Esophagus muscularis mucosa (tissue), 4 donors: ENCODE data around the gene APOBEC3C. TPM values are rescaled to one million over a fixed set of nuclear protein-coding genes. Genes with fewer than 3 reads are reported as not detected.
"Not testable (repeated sequence)": the region's sequence is repeated elsewhere in the genome, so short reads cannot be mapped to it uniquely, and the experiment has no call there.

Source experiments
- DNase-seq: peaks from one replicate; pipeline ENCODE4 v3.0.0-alpha.2; 2017; ENCODE audit errors: extremely low spot score
- H3K27ac ChIP-seq, 4 donors: fragments of 200-600 bp; sonication (generic); replicated peaks in 1 of 4; 1 replicate in 3 of 4; 2 replicates in 1 of 4; pipeline ENCODE4 v1.5.1; 2016 to 2019; ENCODE audit warnings: mild to moderate bottlenecking in 1 of 4
- H3K27me3 ChIP-seq, 4 donors: fragments of 200-600 bp; sonication (generic); one replicate each; pipeline versions ENCODE4 v1.5.1 to v1.6.0; 2016 to 2019
- H3K36me3 ChIP-seq, 4 donors: fragments of 200-600 bp; sonication (generic); one replicate each; pipeline ENCODE4 v1.5.1; 2016 to 2019
- H3K4me1 ChIP-seq, 4 donors: fragments of 200-600 bp; sonication (generic); one replicate each; pipeline ENCODE4 v1.5.1; 2016 to 2019
- H3K4me3 ChIP-seq, 4 donors: fragments of 200-600 bp; sonication (generic); 1 replicate in 2 of 4; 2 replicates in 2 of 4; pipeline ENCODE4 v1.5.1; 2016 to 2019; ENCODE audit warnings: mild to moderate bottlenecking in 4 of 4, moderate library complexity in 1 of 4
- H3K9me3 ChIP-seq, 4 donors: fragments of 200-600 bp; sonication (generic); 1 replicate in 3 of 4; 2 replicates in 1 of 4; pipeline ENCODE4 v1.5.1; 2016 to 2019
- EP300 ChIP-seq: sonication (generic); formaldehyde crosslinking; IDR thresholded peaks from one replicate; pipeline ENCODE4 v1.6.1; 2017; ENCODE audit warnings: antibody characterized with exemption
- POLR2A ChIP-seq: fragments of 450-650 bp; IDR thresholded peaks from one replicate; pipeline ENCODE4 v1.6.1; 2017; ENCODE audit warnings: antibody characterized with exemption, moderate library complexity, mild to moderate bottlenecking, low read depth
- POLR2AphosphoS5 ChIP-seq, 2 donors: sonication (generic); formaldehyde crosslinking; IDR thresholded peaks; one replicate each; pipeline ENCODE4 v1.6.1; 2017; ENCODE audit warnings: antibody characterized with exemption in 2 of 2
- WGBS: methylation state at CpG from one replicate; pipeline ENCODE4 v1.1.5; 2018; 5-methylcytosine and 5-hydroxymethylcytosine counted together
- intact Hi-C: fragments of 100-400 bp; cut with DNase I; formaldehyde crosslinking; loops from one replicate; pipeline ENCODE4 v1.15.1; 2023
- total RNA-seq, 4 donors: library from RNA; depleted of rRNA; stranded (reverse); fragments of >200 nt; gene quantifications; one replicate each; pipeline versions ENCODE4 v1.1.0 to v1.2.1, GENCODE V29; 2016
- TF ChIP-seq, protein P1 (sequence below), 3 experiments: fragments of 200-600 bp in 2 of 3; fragments of 450-650 bp in 1 of 3; sonication (generic) in 2 of 3; IDR thresholded peaks; one replicate each; pipeline ENCODE4 v1.5.1; 2017 to 2019; ENCODE audit warnings: antibody characterized with exemption in 3 of 3, mild to moderate bottlenecking in 2 of 3, moderate library complexity in 1 of 3

APOBEC3C gene
- total RNA-seq, 4 donors from 2014 or later: 7.1 to 11.3 (median 8.8) TPM

DNA sequence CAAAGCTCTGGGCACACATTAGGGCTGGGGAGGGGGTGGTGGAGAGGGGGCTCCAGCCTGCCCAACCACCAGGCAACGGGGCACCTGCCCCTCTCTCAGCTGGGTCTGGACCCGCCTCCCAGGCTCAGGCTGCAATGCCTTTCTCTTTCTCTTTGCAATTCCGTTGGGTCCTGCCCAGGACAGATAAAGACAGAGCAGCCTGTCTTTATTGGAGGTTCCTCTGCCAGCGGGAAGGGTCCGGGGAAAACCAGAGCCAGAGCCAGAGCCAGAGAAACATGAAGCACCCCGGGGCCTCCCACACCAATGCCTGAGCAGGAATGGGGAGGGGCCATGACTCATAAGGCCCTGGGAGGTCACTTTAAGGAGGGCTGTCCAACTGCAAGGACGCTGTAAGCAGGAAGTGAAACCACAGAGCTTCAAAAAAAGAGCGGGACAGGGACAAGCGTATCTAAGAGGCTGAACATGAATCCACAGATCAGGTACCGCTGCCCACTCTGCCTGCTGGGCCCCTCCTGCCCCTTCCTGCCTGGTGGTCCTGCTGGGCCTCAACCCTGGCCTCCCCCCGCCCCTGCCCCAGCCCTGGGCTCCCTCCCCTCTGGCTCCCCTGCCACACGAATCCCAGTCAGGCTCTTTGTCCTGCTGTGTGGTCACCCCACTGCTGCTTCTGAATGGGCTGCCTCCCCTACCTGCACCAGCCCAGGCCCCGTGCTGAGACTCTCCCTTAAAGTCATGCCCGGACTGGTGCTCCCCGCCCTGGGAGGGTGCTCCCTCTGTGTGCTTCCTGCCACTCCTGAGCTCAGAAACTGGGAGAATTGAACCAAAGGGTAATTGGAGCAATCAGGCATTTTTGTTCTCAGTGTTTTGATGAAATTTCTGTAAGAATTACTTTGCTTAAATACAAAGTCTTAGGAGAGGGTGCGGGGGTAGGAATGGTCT, 31.8 kb upstream of the APOBEC3C start, which contains the start of gene APOBEC3B:
TSS of gene APOBEC3B (plus strand) at position 356 of the 936 bp plus-strand sequence. CDS start at position 463, 107 bp downstream.
- no peaks in the 10 kb centered on the region for H3K27me3 ChIP-seq
- intact Hi-C loops: loop anchor here (5.0 to 10.0 kb wide), 2 partner anchors 57 to 115 kb away; no protein-coding TSS in a partner anchor
- H3K4me3 ChIP-seq: peak within 1 kb of the TSS in 3 of 4 donors; percentile 51 to 62 (median 58)
- peak within 1 kb of the TSS in 3 of 4 donors; percentile 63 to 73 (median 69) for H3K27ac ChIP-seq
- H3K4me1 ChIP-seq: peaks cover 0 to 22% (median 16%) of the 10 kb centered on the region in 4 donors
- peak in 1 of 2 donors; percentile 69 for TF ChIP-seq POLR2AphosphoS5 (IDR thresholded peaks at IDR 0.05)
- TF ChIP-seq, protein P1, sequence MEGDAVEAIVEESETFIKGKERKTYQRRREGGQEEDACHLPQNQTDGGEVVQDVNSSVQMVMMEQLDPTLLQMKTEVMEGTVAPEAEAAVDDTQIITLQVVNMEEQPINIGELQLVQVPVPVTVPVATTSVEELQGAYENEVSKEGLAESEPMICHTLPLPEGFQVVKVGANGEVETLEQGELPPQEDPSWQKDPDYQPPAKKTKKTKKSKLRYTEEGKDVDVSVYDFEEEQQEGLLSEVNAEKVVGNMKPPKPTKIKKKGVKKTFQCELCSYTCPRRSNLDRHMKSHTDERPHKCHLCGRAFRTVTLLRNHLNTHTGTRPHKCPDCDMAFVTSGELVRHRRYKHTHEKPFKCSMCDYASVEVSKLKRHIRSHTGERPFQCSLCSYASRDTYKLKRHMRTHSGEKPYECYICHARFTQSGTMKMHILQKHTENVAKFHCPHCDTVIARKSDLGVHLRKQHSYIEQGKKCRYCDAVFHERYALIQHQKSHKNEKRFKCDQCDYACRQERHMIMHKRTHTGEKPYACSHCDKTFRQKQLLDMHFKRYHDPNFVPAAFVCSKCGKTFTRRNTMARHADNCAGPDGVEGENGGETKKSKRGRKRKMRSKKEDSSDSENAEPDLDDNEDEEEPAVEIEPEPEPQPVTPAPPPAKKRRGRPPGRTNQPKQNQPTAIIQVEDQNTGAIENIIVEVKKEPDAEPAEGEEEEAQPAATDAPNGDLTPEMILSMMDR (IDR thresholded peaks at IDR 0.05): no peak
- DNase-seq: peak; percentile 94
- no CpG with 5 or more reads among the region's 16 CpGs for WGBS
- H3K9me3 ChIP-seq: no peaks in the 10 kb centered on the region
- no peaks in the 10 kb centered on the region for H3K36me3 ChIP-seq

DNA sequence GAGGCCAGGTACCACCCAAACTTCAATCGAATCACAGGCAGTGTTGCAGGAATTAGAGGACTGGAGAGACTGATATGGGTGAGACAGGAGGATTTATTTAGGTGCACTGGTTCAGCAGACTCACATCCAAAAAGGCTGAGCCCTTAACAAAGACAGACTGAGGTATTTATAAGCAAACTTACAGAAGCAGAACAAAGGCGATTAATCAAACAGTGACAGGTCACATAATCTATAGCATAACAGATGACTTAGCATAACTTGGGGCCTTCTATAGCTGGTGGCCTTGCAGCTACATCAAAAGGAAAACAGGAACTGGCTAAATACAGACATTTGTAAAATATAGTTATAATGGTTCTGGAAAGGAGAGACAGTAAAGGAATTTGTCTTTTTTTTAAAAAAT, 29.8 kb upstream of the APOBEC3C start:
- TF ChIP-seq POLR2AphosphoS5 (IDR thresholded peaks at IDR 0.05) (no peak), EP300 (no peak), POLR2A (no peak)
- Histone ChIP-seq H3K27ac (no peak overlapping the region), H3K9me3 (no peaks in the 10 kb centered on the region), H3K36me3 (no peaks in the 10 kb centered on the region), H3K4me3 (no peak overlapping the region), H3K27me3 (no peaks in the 10 kb centered on the region), H3K4me1 (peaks cover 0 to 22% (median 16%) of the 10 kb centered on the region in 4 donors)
- DNase-seq: no peak
- intact Hi-C loops: loop anchor here (5.0 to 10.0 kb wide), 2 partner anchors 59 to 117 kb away; no protein-coding TSS in a partner anchor
- WGBS: no CpG with 5 or more reads among the region's 2 CpGs

DNA sequence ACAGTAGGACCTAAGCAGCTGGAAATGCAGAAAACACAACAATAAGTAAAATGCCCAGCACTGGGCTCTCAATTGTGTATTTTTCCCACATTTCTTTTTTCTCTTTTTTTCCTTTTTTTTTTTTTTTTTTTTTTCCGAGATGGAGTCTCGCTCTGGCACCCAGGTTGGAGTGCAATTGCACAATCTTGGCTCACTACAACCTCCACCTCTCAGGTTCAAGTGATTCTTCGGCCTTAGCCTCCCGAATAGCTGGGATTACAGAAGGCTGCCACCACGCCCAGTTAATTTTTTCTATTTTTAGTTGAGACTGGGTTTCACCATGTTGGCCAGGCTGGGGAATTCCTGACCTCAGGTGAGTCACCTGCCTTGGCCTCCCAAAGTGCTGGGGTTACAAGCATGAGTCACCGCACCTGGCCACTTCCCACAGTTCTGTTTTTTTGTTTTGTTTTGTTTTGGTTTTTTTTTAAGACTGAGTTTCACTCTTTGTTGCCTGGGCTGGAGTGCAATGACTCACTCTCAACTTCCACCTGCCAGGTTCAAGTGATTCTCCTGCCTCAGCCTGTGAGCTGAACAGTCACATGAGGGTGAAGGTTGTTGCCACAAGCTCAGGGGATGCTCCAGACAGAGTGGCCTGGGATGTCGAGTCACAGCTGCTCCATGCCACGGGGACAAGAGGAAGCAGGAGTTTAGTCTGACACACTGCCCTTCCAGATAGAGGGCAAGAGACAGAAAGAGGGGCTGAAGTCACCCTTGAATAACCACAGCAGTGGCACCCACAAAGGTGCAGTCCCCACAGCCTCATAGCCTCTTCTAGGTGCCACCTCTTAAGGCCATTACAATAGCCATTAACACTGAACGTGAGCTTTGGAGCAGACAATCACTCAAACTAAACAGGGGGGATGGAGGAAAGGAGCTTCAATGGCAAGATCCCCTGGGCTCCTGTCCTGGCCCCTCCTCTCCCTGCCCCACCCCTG, 29.0 kb upstream of the APOBEC3C start:
- not testable (repeated sequence) for H3K9me3 ChIP-seq, H3K27ac ChIP-seq, H3K4me3 ChIP-seq, H3K36me3 ChIP-seq, H3K27me3 ChIP-seq, DNase-seq
- intact Hi-C loops: loop anchor here (5.0 to 10.0 kb wide), 2 partner anchors 60 to 118 kb away; no protein-coding TSS in a partner anchor
- WGBS: no CpG with 5 or more reads among the region's 9 CpGs
- H3K4me1 ChIP-seq: peaks cover 0 to 22% (median 16%) of the 10 kb centered on the region in 4 donors

DNA sequence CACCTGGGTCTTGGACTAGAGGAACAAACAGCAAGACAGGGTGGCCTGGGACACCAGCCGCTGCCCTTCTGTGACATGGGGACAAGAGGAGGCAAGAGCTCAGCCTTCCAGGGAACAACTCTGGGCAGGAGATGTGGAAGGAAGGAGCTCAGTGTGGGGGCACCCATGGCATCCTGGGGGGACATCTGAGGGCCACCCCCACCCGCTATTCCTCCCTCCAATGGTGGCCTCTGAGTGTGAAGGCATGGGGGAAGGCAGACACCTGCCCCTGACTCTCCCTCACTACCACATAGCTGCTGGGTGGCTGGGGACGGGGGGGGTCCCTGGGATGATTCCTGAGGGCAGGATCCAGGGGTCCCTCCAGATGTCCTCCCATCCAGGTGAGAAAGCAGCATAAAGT, 27.4 kb upstream of the APOBEC3C start:
- Histone ChIP-seq H3K27ac (no peak overlapping the region), H3K4me1 (peaks cover 0 to 12% (median 9%) of the 10 kb centered on the region in 4 donors), H3K4me3 (no peak overlapping the region), H3K36me3 (no peaks in the 10 kb centered on the region), H3K27me3 (no peaks in the 10 kb centered on the region), H3K9me3 (no peaks in the 10 kb centered on the region)
- no CpG with 5 or more reads among the region's 3 CpGs for WGBS
- intact Hi-C loops: loop anchor here (10.0 kb wide), 1 partner anchor 62 kb away; no protein-coding TSS in a partner anchor
- TF ChIP-seq, protein P1 (IDR thresholded peaks at IDR 0.05): no peak
- TF ChIP-seq EP300 (no peak), POLR2AphosphoS5 (IDR thresholded peaks at IDR 0.05) (no peak), POLR2A (no peak)
- no peak for DNase-seq

DNA sequence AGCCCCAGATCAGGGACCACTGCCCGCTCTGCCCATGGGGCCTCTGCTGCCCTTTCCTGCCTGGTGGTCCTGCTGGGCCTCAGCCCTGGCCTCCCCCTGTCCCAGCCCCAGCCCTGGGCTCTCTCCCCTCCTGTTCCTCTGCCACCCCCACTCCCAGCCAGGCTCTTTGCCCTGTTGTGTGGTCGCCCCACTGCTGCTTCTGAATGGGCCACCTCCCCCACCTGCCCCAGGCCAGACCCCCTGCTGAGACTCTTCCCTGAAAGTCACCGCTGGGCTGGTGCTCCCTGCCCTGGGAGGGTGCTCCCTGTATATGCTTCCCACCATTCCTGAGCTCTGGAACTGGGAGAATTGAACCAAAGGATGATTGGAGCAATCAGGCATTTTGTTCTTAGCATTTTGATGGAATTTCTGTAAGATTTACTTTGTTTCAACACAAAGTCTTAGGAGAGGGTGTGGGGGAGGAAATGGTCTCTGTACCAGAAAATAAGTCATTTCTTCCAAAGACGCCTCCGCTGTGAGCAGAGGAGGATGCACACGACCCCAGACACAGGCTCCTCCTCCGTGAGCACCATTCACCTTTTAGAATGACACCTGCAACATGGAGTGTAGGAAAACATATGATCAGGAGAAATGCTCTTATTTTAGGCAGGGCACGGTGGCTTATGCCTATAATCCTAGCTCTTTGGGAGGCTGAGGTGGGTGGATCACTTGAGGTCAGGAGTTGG, 26.7 kb upstream of the APOBEC3C start:
- DNase-seq: no peak
- TF ChIP-seq POLR2AphosphoS5 (IDR thresholded peaks at IDR 0.05) (no peak), EP300 (no peak), POLR2A (no peak)
- TF ChIP-seq, protein P1 (IDR thresholded peaks at IDR 0.05): no peak
- Histone ChIP-seq H3K27ac (no peak overlapping the region), H3K36me3 (no peaks in the 10 kb centered on the region), H3K27me3 (no peaks in the 10 kb centered on the region), H3K4me1 (peaks cover 0 to 6% (median 5%) of the 10 kb centered on the region in 4 donors), H3K9me3 (no peaks in the 10 kb centered on the region), H3K4me3 (no peak overlapping the region)
- intact Hi-C loops: loop anchor here (10.0 kb wide), 1 partner anchor 63 kb away; no protein-coding TSS in a partner anchor
- no CpG with 5 or more reads among the region's 8 CpGs for WGBS
